Hematopoietic multipotent progenitor cell treated with erythropoietin and hydrocortisone succinate and interleukin-3 and kit ligand, for 8 days (in vitro differentiated cells): ENCODE measurements around the gene ASB15.
"Not testable (repeated sequence)": the region's sequence is repeated elsewhere in the genome, so short reads cannot be mapped to it uniquely, and the experiment has no call there.

ENCODE experiments used
- DNase-seq: peaks from one replicate; pipeline ENCODE4 v3.0.0-alpha.2; 2015

ASB15 gene

DNA sequence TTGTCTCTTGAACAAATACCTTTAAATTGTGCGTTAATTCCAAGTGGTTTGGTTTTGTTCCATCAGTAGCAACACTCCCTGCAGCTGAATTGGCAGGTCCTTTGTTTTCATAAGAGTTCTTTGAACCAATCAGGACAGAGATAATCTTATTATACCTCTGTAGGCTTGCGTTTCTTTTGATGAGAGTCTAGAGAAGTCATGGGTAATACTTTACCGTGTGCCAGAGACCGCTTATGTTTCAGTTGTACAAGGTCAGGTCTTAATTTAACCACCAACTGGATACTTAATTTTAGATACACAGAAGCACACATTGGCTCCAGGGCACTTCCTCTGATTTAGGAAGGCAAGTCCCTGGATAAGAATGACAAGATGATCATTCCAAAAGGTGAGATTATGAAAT, at the start of gene ASB15:
Gene ASB15 (plus strand): TSS at position 292 of the 400 bp plus-strand sequence. CDS start 12,682 bp downstream, outside the sequence.
- DNase-seq: no peak

DNA sequence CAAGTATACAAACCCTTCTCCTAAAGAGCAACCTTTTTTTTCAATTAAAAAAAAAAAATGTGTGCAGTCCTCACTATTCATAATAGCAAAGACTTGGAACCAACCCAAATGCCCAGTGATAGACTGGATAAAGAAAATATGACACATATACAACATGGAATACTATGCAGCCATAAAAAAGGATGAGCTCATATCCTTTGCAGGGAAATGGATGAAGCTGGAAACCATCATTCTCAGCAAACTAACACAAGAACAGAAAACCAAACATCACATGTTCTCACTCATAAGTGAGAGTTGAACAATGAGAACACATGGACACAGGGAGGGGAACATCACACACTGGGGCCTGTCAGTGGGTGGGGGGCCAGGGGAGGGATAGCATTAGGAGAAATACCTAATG, 49.5 kb upstream of the ASB15 start:
- not testable (repeated sequence) for DNase-seq

GRCh38 chr7:123552641-123553040, 49.0 kb upstream of the ASB15 start:
- peak; percentile 85 for DNase-seq

DNA sequence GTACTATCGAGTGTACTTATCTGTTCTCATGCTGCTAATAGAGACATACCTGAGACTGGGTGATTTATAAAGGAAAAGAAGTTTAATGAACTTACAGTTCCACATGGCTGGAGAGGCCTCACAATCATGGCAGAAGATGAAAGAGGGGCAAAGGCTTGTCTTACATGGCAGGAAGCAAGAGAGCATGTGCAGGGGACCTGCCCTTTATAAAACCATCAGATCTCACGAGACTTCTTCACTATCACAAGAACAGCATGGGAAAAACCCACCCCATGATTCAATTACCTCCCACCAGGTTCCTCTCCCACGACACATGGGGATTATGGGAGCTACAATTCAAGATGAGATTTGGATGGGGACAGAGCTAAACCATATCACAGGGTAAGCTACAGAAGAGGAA, 48.5 kb upstream of the ASB15 start:
- DNase-seq: no peak

GRCh38 chr7:123555484-123555883, 46.1 kb upstream of the ASB15 start:
- no peak for DNase-seq

DNA sequence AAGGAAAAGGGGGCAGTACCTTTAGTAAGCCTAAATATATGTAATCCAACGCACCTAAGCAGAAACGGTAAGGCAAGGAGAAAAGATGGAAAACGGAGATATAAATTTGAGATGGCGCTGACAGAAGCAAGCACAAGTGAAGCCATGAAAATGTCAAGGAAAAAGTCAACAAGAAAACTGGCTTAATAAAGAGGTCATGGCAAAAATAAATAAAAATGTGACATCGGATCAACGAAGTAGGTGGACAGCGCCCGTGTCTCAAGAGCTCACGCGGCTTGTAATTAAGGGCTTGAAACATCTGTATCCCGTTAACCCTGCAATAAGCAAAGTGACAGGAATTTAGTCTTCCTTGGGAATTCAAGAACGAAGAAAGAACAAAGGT, 44.6 kb upstream of the ASB15 start:
- peak; percentile 21 for DNase-seq

- peak; percentile 99 for DNase-seq
These were observed 44.0 kb upstream of the ASB15 start, which contains the start of gene NDUFA5 for GRCh38 chr7:123557398-123558288. NDUFA5 (minus strand) TSS chr7:123557818; CDS start chr7:123557795, 23 bp downstream.

DNA sequence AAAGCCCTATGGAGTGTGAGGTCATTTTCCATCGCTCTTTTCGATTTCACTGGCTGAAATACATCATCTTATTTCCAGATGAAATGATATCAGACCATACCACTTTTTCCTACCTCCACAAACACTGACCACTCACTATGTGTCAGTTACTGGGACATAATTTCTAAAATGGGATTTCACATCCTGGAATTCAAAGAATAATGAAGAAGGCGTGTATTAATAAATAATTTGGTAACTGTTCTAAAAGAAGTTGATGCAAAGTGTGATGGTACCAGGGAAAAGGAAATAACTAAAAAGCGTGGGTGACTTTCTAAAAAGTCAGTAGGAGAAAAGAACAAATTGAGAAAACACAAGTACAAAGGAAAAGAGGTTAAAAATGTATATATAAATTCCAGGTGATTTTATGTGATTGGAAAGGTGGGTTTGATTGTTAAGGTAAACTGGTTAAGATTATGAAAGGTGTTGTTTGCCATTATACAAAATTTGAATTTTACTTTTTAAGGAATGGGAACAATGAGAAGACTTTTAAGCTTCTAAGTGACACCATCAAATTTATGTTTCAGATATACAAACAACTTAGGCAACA, 43.2 kb upstream of the ASB15 start:
- DNase-seq: no peak

DNA sequence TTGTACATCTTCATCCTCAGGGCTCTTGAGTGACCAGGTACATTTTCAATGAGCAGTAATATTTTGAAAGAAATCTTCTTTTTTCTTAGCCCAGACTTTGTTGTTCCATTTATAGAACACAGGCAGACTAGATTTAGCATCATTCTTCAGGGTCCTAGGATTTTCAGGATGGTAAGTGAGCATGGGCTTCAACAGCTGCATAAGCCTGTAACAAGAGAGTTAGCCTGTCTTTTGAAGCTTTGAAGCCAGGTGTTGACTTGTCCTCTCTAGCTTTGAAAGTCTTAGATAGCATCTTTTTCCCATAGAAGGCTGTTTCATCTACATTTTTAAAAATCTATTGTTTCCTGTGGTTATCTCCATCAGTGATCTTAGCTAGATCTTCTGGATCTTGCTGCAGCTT, 39.5 kb upstream of the ASB15 start:
- DNase-seq: no peak

DNA sequence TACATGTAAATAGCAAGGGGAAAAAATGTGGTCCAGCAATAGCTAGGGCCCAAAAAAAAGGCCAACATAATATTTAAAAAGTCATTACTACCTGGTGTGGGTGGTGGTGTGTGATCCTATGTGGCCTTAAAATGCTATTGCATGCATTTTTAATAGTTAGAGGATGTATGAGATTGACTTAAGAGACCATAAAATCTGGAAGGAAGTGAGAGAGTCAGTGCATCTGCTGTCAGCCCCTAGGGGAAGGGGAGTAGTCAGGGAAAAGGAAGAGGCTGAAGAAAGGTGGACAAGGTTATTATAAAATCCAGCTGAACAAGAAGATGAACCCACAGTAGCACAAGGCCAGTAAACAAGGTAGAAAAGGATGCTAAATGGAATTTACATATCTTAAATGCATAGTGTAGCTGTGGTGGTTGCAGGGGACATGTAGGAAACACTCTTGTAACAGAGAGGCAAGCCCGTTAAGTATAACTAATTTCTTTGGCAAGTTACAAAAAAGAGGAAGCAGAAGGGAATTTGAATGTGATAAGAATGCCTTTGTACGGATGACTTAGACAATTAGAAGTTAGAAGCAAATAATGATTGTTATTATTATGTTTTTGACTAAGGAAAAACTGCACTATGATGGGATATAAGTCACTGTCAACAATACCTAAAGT, 32.1 kb upstream of the ASB15 start:
- no peak for DNase-seq

DNA sequence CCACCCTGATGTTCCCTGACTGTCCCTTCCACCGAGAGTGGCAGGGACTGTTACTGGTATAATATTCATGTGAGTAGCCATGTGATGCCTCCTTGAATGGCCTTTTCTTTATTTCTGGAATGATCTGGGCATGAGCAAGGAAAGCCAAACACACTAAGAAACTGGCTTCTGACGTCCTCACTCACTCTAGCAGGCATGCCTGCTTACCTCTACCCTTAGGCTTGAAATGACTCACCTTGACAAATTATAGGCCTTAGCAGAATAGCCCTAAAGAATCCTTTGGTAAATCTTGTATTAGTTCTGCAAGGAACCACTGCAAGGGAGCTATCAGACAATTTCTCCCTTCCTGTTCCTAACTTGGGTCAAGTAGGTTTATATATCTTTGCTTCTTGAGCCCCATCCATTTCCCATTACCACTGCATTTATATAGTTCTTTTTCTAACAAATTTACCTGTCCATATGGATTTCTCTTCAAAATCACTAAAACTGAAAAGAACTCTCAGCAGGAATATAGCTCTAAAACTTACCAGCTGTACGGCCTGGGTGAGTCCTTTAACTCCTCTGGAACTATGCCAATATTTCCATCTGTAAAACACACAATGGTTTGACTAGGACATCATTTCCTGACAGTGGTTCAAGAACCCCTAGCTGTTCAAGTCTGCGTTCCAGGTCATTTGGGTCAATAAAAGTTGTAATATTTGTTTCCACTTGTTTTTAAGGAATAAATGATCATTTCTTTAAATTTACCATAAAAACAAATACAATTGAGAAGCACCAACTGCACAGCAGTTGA, 31.0 kb upstream of the ASB15 start:
- DNase-seq: peak; percentile 16

DNA sequence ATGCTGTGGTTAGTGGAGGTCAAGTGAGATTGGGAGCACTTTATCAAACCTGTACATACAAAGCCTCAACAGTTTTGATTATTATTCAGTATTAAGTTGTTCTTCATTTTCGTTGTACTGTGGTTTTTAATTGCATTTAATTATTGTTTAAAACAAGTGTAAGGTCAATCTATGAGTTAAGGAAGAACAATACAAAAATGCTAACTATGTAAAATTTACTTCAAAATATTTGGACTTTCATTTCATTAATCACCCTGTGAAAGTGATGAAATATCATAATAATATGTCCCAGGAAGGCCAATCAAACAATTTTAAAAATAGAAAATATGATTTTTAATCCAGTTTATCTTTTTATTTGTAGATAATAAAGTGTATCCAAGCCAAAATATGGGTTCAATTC, 30.4 kb upstream of the ASB15 start:
- DNase-seq: no peak

DNA sequence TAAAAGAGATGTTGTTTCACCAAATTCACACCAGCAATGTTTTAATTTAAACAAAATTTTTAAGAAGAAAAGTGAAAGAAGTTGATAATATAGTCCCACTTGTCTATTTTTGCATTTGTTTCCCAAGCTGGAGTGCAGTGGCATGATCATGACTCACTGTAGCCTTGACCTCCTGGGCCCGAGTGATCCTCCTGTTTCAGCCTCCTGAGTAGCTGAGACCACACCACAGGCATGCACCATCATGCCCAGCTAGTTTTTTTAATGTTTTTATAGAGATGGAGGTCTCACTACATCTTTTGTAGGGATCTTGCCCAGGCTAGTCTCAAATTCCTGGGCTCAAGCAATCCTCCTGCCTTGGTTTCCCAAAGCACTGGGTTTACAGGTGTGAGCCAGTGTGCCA, 29.9 kb upstream of the ASB15 start:
- DNase-seq: no peak

DNA sequence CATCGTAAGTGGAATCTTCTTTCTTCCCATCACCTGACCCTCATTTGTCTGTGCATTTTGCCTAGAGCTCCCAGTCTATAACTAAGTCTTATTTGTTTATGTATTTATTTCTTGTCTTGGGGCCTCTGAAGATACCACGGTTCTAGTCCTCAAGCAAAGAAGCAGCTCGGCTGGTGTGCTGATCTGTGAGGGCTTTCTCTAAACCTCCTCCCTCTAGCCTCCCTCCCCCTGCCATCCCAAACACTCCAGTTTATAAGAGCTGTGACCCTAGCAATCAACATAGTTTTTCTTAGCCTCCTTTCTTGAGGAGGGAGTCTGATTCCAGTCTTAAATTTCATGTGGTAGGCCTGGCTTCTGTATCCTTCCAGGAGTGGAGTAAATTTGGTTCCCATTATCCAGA, 28.3 kb upstream of the ASB15 start:
- no peak for DNase-seq

- DNase-seq: no peak
These were observed 27.6 kb upstream of the ASB15 start for GRCh38 chr7:123573896-123574467.

DNA sequence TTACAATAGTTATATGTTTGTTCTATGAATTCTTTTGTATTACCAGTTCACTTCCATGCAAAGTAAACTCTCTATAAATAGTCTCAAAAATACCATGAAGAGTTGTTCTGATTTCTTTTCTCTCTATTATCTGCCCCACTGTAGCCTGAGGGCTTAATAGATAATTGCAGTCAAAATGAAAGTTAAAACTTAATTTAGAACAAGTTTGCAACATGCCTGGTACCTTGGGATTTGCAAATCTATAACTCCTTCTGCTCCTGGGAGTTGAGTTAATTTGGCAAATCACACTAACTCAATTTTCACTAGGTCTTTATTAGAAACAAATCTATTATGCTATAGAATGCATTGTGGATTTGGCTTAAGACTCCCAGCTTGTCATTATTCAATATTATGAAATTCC, 22.2 kb upstream of the ASB15 start:
- no peak for DNase-seq

DNA sequence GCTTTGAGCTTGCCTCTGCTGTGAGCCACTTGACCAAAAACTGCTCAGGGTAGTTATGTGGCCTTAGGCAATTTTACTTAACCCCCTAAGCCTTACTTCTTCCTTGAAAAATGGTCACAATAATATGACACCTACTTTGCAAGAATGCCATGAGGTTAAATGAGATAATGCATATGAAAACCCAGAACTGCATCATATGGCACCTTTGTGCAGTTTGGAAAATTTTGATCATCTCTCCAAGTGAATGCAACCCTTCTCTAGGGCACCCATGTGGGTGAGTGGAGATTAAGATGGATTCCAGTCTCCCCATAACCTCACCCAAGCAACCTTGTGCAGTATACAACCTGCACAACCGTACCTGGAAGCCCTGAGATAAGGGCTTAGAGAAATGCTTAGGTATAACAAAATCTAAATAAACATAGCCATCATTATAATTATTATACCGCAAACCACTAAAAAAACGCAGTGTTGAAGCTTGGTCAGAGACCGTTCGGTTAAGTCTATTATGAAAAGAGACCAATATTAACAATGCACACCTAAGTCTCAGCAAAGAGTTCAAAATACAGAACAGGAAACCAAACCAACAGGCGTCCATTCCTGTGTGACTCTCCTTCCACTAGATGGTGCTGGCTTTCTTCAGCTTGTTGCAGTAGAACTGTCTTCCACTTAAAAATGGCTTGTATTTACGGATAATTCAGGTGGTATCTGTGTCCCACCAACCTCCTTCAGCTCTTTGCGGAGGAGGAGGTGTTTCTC, 21.0 kb upstream of the ASB15 start:
- peak; percentile 36 for DNase-seq

DNA sequence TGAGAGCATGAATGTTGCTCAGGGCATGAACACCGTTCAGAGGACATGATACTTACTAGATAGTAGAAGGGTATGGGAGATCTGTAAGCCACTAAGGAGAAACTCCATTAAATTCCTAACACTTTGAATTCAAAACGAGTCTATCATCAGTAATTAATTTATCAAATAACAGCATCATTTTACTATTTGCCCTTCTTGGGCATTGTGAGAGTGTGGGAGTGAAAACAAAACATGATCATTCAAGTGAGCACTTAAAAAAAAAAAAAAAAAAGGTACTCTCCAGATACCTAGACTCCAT, 20.5 kb upstream of the ASB15 start:
- no peak for DNase-seq

GRCh38 chr7:123583821-123584220, 17.8 kb upstream of the ASB15 start:
- DNase-seq: no peak

- no peak for DNase-seq
These were observed 13.2 kb upstream of the ASB15 start for GRCh38 chr7:123588376-123588775.

GRCh38 chr7:123594813-123595241, 6.8 kb upstream of the ASB15 start:
- no peak for DNase-seq

GRCh38 chr7:123598657-123599056, 3.0 kb upstream of the ASB15 start:
- no peak for DNase-seq
